HG02642 (cell line): Measurements from ENCODE around the gene SLC8B1.

ENCODE experiments used
- ATAC-seq: cut with Tn5 transposase; IDR thresholded peaks from one replicate; pipeline ENCODE4 v1.9.1; 2021; ENCODE audit warnings: mild to moderate bottlenecking; ENCODE audit not compliant: unreplicated experiment, poor library complexity

Gene SLC8B1

GRCh38 chr12:113252494-113252893 lies 82.4 kb downstream of the SLC8B1 start:
- ATAC-seq = no peak

- no peak for ATAC-seq
Observed at GRCh38 chr12:113251404-113252070, 83.4 kb downstream of the SLC8B1 start.

DNA sequence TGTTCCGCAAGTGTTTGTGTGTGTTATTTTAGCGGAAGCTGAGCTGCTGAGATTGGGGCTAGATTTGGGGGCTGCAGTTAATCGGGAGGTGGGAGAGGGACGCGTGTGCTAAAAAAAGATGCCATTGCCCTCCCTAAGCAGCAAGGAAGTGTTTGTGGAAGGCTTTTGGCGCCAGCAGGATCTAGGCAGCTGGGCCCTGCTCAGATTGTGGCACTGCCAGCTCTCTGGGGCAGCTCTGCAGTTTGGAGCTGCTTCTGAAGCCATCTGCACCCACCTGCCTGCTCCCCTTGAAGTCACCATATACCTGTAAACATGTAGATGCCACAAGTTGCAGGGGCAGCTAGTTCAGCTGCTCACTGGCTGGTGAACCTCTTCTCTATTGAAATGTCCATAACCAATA lies 84.9 kb downstream of the SLC8B1 start:
- ATAC-seq = no peak

DNA sequence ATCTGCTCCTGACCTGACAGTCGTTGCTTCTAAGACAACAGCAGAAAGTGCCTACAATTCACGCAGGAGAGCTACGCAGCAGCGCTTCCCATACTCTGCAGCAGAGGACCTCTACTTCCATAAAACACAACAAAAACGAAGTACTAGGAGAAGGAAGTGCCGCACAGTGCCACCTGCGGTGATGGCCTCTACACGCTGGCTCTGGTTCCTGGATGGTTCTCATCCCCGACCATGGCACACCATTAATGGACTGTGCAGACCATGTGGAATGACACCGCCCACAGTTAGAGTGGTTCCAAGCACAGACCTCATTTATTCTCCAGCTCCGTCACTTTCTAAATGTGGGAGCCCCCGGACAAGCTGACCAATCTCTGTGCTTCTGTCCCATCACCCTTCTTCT lies 85.4 kb downstream of the SLC8B1 start:
- ATAC-seq = no peak

GRCh38 chr12:113248842-113249435 lies 86.0 kb downstream of the SLC8B1 start:
- ATAC-seq = no peak
